ENCODE data around the gene LAMA1. TPM values are rescaled to one million over a fixed set of nuclear protein-coding genes. Genes with fewer than 3 reads are reported as not detected.

Gene LAMA1
- total and polyA plus RNA-seq, 10 of the 15 experiments (the other 5 are each of a cell fraction or from before 2014, with no cell fraction given): under 0.01 to 1.9 (median 0.06) TPM; not detected in 6

GRCh38 chr18:7141287-7141686, 23.7 kb upstream of the LAMA1 start (continued):
- no peak for TF ChIP-seq POLR2AphosphoS5 (IDR thresholded peaks at IDR 0.05; ENCODE audit: low read length)

- Histone ChIP-seq H3K4me3 (no peak overlapping the region), H3K36me3 (ENCODE audit: control insufficient read depth in 2 of 2, insufficient read depth in 2 of 2, low read length in 1 of 2) (no peaks in the 10 kb centered on the region), H3K79me2 (ENCODE audit: control insufficient read depth, insufficient read depth, low read length) (no peaks in the 10 kb centered on the region), H3K4me1 (ENCODE audit: control insufficient read depth, insufficient read depth, low read length) (no peaks in the 10 kb centered on the region), H2AFZ (ENCODE audit: control insufficient read depth, low read depth, low read length) (no peak overlapping the region), H3K4me2 (ENCODE audit: control insufficient read depth, insufficient read depth) (no peak overlapping the region), H3K9ac (ENCODE audit: control insufficient read depth, insufficient read depth, low read length) (no peak overlapping the region), H3K27ac (ENCODE audit: control insufficient read depth, insufficient read depth) (no peak overlapping the region), H3K9me3 (replicated peaks; ENCODE audit: control insufficient read depth, insufficient read depth, low read length) (no peaks in the 10 kb centered on the region), H4K20me1 (ENCODE audit: control insufficient read depth, insufficient read depth) (no peaks in the 10 kb centered on the region), H3K27me3 (replicated peaks in 1 of 2; ENCODE audit: control insufficient read depth in 2 of 2, insufficient read depth in 2 of 2, low read length in 1 of 2) (no peaks in the 10 kb centered on the region)
- RAD21 ChIA-PET (ENCODE audit: unreplicated experiment): no interaction called here
- no peak for FAIRE-seq
- ATAC-seq: no peak
- in situ Hi-C loops (cut with MboI) (no loop called here), intact Hi-C loops (cut with micrococcal nuclease; ENCODE audit: unreplicated experiment) (no loop called here)
- TF ChIP-seq HSF1 (IDR thresholded peaks at IDR 0.05; ENCODE audit: low read depth, low read length): no peak
- no peak for TF ChIP-seq CBX5 (IDR thresholded peaks at IDR 0.05; ENCODE audit: low read depth)
- no peak for TF ChIP-seq REST (IDR thresholded peaks at IDR 0.05; ENCODE audit: low read depth, low read length)
- POLR2A ChIA-PET: no interaction called here
- no peak for DNase-seq (ENCODE audit: low read depth, low spot score)
- SMC1A ChIA-PET (ENCODE audit: uncharacterized antibody, unreplicated experiment): no interaction called here
- WGBS (ENCODE audit: insufficient coverage, insufficient replicate concordance, low lambda C conversion rate, missing lambda C conversion rate): 33% methylated on average over 3 of the region's 4 CpGs
- CTCF ChIA-PET: no interaction called here
- no TSS peak for BruUV-seq (replicated peaks)
Measured at GRCh38 chr18:7139409-7139808, 21.8 kb upstream of the LAMA1 start.

All from GM12878 (cell line).